GM19035 (cell line): ENCODE data around the gene BANP.
"Not testable (repeated sequence)": the region's sequence is repeated elsewhere in the genome, so short reads cannot be mapped to it uniquely, and the experiment has no call there.

Source experiments
- ATAC-seq: cut with Tn5 transposase; IDR thresholded peaks from one replicate; pipeline ENCODE4 v1.9.1; 2021; ENCODE audit not compliant: unreplicated experiment

Gene BANP

GRCh38 chr16:88064011-88064888 is 113.0 kb downstream of the BANP start:
- ATAC-seq, result no peak

DNA sequence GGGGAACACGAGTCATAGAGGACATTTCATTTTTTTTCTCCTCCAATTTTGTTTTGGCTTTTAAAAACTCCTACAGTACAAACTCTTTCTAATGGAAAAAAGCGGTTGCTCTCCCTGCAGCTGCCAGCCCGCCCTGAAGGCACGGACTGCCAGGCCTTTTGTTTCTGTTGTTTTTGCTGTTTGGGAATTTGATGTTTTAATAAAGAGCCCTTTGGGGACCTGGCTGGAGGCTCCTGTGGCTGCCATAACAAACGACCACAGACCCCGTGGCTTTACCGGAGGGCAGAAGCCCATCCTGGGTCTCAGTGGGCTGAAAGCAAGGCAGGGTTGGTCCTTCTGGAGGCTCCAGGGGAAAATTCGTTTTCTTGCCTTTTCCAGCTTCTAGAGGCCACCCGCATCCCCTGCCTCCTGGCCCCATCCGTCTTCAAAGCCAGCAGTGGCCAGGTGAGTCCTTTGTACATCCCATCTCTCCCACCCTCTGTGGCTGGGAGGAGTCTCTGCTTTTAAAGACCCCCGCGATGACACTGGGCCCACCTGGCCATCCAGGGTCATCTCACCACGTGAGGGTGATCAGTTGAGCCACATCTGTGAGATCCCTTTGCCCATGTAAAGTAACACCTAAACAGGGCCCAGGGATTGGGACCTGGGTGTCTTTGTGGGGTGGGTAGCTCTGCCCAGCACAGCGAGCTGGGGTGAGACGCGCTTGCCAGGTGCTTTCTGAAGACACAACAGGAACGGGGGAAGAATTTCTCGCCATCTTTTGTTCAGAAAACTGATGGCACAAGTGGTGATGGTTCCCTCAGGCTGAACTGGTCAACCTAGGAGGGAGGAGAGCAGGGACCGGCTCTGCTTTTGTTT is 113.9 kb downstream of the BANP start:
- ATAC-seq, result no peak

GRCh38 chr16:88065747-88066142 is 114.5 kb downstream of the BANP start:
- no peak for ATAC-seq

- no peak for ATAC-seq
These were observed 115.0 kb downstream of the BANP start for GRCh38 chr16:88066234-88066633.

GRCh38 chr16:88066680-88067529 is 115.7 kb downstream of the BANP start:
- ATAC-seq, result no peak

DNA sequence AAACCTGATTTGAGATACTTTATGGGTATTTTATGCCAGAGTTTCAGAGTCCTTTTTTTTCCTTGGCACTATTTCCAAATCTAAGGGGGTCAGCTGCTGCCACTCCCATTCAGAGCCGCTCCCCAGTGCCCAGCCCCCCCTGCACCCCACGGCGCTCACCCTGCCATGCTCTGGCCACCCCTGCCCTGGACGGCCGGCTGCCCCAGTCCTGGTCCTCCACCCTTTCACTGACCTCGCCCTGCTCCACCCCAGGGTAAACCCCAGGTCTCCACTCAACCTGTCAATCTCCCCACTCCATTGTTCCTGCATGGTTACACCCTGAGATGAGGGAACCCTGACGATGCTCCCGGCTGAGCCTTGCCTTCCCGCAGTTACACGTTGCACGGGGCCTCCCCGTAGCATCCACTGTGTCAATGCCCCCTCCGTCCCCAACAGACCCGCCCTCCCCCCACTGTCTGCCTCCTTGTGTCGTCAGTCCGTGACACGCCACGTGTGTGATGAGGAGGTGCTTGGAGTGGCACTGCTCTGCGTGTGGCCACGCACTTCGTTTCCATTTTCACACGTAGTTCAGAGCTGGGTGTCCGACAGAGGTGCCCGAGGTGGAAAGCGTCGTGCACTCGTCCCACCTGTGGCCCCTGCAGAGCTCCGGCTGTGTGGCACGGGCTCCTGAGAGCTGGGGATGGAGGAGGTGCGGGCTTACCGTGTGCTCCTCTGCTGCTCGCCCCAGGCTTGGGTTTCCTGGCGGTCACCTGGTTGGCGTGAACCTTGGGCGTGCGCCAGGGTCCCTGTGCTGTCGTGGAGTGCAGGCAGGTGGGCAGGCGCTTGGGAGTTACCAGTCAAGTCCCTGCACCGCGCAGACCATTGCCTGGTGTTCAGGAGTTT is 116.5 kb downstream of the BANP start:
- no peak for ATAC-seq

- ATAC-seq, result no peak
These were observed 117.5 kb downstream of the BANP start for GRCh38 chr16:88068476-88069396.

- peak; percentile 83 for ATAC-seq
These were observed 118.3 kb downstream of the BANP start for GRCh38 chr16:88069397-88070168.

DNA sequence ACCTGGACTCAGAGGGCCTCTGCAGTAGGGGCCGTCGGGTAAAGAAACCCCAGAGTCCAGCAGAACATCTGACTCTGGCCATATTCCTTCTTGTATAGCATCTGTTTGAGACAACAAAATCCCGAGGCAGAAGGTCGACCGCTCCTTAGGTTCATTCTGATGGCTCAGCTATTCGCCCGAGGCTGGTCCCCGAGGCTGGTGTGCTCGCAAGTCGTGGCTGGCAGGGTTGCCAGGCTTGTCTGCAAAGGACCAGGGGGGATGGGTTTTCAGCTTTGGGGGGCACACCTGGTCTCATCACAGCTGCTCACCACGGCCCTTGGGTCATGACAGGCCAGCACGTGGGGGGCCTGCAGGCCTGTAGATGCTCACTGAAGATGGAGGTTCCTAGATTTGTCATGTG is 119.1 kb downstream of the BANP start:
- no peak for ATAC-seq

DNA sequence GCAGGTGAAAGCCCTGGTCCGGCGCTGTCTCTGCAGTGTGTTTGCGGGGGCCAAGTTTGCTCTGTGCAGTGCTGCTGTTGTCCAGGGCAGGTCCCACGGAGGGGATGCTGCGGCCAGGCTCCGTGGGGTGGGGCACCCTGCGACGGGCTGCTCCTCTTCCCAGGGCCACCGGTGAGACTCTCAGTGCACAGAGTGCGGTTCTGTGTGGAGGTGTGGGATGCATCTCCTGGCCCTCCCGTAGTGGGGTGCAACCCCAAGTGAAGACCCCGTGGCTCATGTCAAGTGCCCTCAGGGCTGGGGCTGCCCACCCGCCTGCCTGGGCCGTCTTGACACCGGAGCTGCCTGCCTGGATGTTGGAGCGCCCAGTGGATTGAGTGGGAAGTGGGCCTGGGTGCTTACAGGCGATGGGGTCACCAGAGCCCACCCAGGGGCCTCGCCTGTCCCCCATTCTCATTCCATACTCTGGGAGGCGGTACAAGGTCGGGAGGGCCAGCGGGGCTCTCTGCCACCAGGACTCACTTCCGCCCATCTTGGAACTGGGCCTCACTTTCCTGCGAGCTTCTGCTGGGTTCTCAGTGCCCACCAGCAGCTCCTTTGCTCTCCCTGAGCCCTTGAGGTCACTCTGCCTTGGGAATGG is 119.9 kb downstream of the BANP start:
- ATAC-seq, result no peak

DNA sequence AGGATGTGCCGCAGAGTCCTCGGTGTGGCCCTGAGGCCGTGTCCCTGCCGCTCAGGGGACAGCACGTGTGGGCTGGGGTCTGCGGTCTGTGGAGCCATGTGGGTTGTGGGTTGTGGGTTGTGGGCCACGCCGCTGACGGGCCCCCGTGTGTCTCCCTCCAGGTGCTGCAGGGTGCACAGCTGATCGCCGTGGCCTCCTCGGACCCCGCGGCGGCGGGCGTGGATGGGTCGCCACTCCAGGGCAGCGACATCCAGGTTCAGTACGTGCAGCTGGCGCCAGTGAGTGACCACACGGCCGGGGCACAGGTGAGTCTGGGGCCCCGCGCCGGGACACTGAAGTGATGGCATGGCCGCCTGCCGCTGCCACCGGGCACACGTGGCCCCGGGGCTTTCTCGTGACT is 120.7 kb downstream of the BANP start:
- no peak for ATAC-seq

DNA sequence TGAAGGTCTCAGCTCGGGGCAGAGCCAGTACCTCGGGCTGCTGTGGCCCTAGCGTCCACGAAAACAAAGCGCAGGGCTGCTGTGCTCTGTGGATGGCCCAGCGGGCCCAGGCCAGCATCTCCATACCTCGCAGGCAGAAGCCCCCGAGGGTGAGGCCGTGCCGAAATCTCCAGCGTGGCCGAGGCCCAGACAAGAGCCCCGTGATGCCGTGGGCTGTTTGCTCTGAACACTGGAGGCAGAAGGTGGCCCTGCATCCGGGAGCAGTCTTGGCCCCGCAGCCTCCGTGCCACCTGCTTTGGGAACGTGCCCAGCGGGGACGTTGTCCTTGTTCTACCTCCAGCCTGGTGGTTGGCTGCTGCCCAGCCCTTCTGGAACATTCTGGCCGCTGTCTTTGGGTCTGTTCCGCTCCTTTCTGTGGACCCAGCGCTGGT is 121.4 kb downstream of the BANP start:
- ATAC-seq, result no peak

DNA sequence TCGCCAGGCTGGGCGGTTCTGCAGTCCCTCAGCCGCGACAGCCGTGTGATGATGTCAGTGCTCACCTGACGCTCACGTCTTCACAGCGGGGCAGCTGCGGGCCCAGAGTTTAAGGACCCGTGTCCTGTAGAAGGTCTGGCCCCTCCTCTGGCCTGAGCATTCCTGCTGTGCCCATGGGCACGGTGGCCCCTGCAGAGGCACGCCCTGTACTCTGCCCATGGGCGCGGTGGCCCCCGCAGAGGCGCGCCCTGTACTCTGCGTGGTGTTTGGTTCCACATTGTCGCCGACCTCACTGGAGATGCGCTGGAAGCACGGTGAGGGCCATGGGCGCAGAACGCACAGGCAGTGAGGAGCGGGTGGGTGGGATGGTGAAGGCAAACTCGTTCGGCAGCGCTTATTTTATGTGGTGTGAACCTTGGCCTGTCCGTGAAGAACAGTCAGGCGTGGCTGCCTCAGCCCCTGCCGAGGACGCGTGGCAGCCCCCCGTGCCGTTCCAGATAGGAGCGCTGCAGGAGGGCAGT is 122.0 kb downstream of the BANP start:
- no peak for ATAC-seq

- ATAC-seq, result no peak
These were observed 122.8 kb downstream of the BANP start for GRCh38 chr16:88074041-88074440.

GRCh38 chr16:88076211-88076931 is 125.1 kb downstream of the BANP start:
- ATAC-seq, result no peak

- not testable (repeated sequence) for ATAC-seq
These were observed 125.7 kb downstream of the BANP start for GRCh38 chr16:88076932-88077320.
